ENCODE data around the gene CHST15. TPM values are rescaled to one million over a fixed set of nuclear protein-coding genes. Genes with fewer than 3 reads are reported as not detected.
A peak's percentile ranks its signal among the peaks of the same experiment; 100 is the strongest.

CHST15 gene
- total and polyA plus RNA-seq, 2 donors from 2014 or later: 2.8 to 39.7 TPM

- no peaks in the 10 kb centered on the region for H3K9me3 ChIP-seq (ENCODE audit: control insufficient read depth in 2 of 3, insufficient read depth in 1 of 3, low read length in 3 of 3)
- H3K4me3 ChIP-seq (ENCODE audit: low read length in 3 of 3): no peak overlapping the region
- TF ChIP-seq CTCF (IDR thresholded peaks at IDR 0.05; ENCODE audit: borderline replicate concordance, extremely low read depth, insufficient read depth): no peak
- H3K4me1 ChIP-seq (ENCODE audit: control insufficient read depth in 2 of 3, insufficient read depth in 2 of 3, low read depth in 1 of 3, low read length in 3 of 3): peaks cover 0 to 9% (median 0%) of the 10 kb centered on the region in 3 donors
- intact Hi-C loops (cut with DNase I): loop anchor here (5.0 to 10.0 kb wide), 2 partner anchors 266 to 388 kb away; no protein-coding TSS in a partner anchor
- no peak for FAIRE-seq
- H3K27ac ChIP-seq (ENCODE audit: low read depth in 2 of 2, low read length in 2 of 2): no peak overlapping the region
- no peaks in the 10 kb centered on the region for H3K36me3 ChIP-seq (ENCODE audit: control insufficient read depth in 2 of 3, insufficient read depth in 3 of 3, low read length in 3 of 3)
- DNase-seq: peak in 1 of 5 donors; percentile 16
- no peak overlapping the region for H3K9ac ChIP-seq (ENCODE audit: low read length in 3 of 3)
- H3K27me3 ChIP-seq (ENCODE audit: control insufficient read depth, insufficient read depth, low read length): no peaks in the 10 kb centered on the region
These were observed 94.1 kb downstream of the CHST15 start for GRCh38 chr10:123999261-123999660.

- peak in 1 of 5 donors; percentile 20 for DNase-seq
- peaks cover 0 to 11% (median 0%) of the 10 kb centered on the region in 3 donors for H3K4me1 ChIP-seq (ENCODE audit: control insufficient read depth in 2 of 3, insufficient read depth in 2 of 3, low read depth in 1 of 3, low read length in 3 of 3)
- no peak overlapping the region for H3K9ac ChIP-seq (ENCODE audit: low read length in 3 of 3)
- H3K27ac ChIP-seq (ENCODE audit: low read depth in 2 of 2, low read length in 2 of 2): no peak overlapping the region
- no peak overlapping the region for H3K4me3 ChIP-seq (ENCODE audit: low read length in 3 of 3)
- no peak for FAIRE-seq
- TF ChIP-seq CTCF (IDR thresholded peaks at IDR 0.05; ENCODE audit: borderline replicate concordance, extremely low read depth, insufficient read depth): no peak
- H3K36me3 ChIP-seq (ENCODE audit: control insufficient read depth in 2 of 3, insufficient read depth in 3 of 3, low read length in 3 of 3): no peaks in the 10 kb centered on the region
- H3K27me3 ChIP-seq (ENCODE audit: control insufficient read depth, insufficient read depth, low read length): peaks cover 6% of the 10 kb centered on the region
- H3K9me3 ChIP-seq (ENCODE audit: control insufficient read depth in 2 of 3, insufficient read depth in 1 of 3, low read length in 3 of 3): no peaks in the 10 kb centered on the region
- intact Hi-C loops (cut with DNase I): loop anchor here (5.0 to 10.0 kb wide), 2 partner anchors 266 to 389 kb away; no protein-coding TSS in a partner anchor
These were observed 94.9 kb downstream of the CHST15 start for GRCh38 chr10:123998197-123999141.

DNA sequence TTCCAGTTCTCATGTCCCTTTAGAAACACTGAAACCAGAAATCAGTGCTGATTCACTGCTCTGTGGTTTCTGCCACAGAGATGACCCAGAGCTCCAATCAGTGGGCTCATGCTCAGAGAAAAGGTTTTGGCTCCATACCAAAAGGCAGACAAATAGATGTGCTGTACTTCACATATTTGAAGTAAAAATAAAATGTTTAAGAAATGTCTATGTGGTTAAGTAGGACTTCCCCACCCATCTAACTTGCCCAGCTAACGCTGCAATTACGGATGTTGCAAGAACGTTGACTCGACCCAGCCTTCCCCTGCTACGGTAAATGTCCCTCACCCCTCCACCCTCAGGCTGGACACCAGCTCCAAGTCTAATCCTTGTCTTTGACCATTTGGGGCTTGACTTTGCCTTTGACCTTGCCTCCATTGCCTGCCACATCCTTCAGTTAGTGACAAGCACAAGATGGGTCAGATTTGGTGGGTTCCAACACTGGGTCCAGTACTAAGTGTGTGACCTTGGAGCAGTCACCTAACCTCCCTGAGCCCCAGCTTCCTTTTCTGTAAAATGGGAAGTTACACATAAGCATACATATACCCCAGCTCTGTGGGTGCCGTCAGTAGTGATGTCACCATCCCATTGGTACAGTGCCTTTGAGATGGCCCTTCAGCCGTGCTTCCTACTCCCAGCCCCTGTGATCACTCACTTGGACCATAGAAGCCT is 95.8 kb downstream of the CHST15 start:
- intact Hi-C loops (cut with DNase I): loop anchor here (5.0 to 10.0 kb wide), 2 partner anchors 267 to 390 kb away; no protein-coding TSS in a partner anchor
- Histone ChIP-seq H3K36me3 (ENCODE audit: control insufficient read depth in 2 of 3, insufficient read depth in 3 of 3, low read length in 3 of 3) (no peaks in the 10 kb centered on the region), H3K27me3 (ENCODE audit: control insufficient read depth, insufficient read depth, low read length) (peaks cover 8% of the 10 kb centered on the region), H3K4me1 (ENCODE audit: control insufficient read depth in 2 of 3, insufficient read depth in 2 of 3, low read depth in 1 of 3, low read length in 3 of 3) (peaks cover 0 to 11% (median 0%) of the 10 kb centered on the region in 3 donors), H3K9me3 (ENCODE audit: control insufficient read depth in 2 of 3, insufficient read depth in 1 of 3, low read length in 3 of 3) (no peaks in the 10 kb centered on the region), H3K4me3 (ENCODE audit: low read length in 3 of 3) (no peak overlapping the region), H3K9ac (ENCODE audit: low read length in 3 of 3) (no peak overlapping the region), H3K27ac (ENCODE audit: low read depth in 2 of 2, low read length in 2 of 2) (no peak overlapping the region)
- DNase-seq: peak in 2 of 5 donors; percentile 18 to 57
- TF ChIP-seq CTCF (IDR thresholded peaks at IDR 0.05; ENCODE audit: borderline replicate concordance, extremely low read depth, insufficient read depth): no peak
- no peak for FAIRE-seq
